Suppressor macrophage treated with lipopolysaccharide for 1 hour (primary cell): Measurements from ENCODE around the gene SMC1B.
"Not testable (repeated sequence)": the region's sequence is repeated elsewhere in the genome, so short reads cannot be mapped to it uniquely, and the experiment has no call there.

Experiments used
- DNase-seq, 3 donors: peaks; one replicate each; pipeline ENCODE4 v3.0.0-alpha.2; 2020 to 2022

The SMC1B gene

DNA sequence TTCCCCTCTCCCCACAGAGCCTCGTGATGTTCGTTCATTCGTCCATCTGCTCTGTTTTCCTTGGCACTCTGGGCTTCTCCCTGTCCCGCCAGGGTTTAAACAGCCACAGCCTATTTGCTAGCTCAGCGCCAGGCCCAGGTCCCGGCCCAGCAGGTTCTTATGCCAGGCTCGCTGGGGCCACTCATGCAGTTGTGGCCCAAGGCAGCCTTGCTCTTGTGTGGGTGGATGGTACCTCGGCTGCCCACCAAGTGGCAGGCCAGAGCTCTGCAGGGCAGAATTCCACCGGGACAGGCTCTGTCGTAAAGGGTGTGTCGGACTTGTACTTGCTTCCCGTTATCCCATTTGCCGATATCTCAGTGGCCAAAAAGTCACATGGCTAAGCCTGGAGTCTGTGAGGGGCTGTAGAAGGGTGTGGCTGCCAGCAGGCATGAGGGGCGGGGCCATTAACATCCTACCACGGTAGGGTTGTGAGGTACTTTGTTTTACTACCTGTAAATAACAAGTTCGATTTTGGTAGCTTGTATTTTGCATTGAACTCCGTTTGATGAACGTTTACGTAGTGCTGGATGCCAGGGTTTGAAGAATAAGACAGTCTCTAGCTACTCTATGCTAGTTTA lies 95.7 kb downstream of the SMC1B start:
- DNase-seq: no peak

DNA sequence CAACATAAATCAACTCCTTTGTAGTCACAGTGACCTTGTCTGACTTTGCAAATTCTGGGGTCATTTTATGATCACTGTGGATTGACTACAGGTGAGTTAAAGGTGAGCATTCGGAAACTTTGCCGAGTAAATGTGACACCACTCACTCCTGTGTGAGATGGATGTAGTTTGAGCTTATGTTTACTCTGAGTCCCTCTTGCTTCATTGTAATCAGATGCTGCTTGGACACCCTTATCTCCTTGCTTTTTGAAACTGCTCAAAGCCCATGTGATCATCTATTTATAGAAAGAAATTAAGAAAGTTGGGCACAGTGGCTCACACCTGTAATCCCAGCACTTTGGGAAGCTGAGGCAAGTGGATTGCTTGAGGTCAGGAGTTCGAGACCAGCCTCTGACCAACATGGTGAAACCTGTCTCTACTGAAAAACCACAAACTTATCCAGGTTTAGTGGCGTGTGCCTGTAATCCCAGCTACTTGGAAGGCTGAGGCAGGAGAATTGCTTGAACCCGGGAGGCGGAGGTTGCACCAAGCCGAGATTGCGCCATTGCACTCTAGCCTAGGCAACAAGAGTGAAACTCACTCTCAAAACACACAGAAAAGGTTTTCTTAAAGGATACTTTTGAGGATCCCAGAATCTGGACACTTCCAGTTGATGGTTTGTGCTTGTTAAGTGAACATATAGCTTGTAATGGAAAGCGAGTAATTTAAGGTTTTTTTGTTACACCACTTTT lies 96.4 kb downstream of the SMC1B start:
- no peak for DNase-seq

DNA sequence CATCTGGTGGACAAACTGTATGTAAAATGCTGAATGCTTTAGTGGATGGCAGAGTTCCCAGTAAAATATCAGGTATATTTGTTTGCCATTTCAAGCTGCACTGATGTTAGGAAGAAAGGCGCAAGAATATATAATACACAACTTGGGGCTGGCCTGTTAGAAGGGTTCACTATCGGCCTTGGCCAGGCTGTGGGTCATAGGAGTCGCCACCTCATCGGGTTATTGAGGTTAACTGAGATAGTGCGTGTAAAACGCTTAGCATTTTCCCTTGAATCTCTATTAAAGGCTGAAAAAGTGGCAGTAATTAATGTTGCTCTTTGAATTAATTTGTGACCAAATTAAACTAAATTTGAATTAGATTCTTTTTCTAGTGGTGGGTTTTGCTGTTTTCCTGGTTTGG lies 98.6 kb downstream of the SMC1B start:
- no peak for DNase-seq

DNA sequence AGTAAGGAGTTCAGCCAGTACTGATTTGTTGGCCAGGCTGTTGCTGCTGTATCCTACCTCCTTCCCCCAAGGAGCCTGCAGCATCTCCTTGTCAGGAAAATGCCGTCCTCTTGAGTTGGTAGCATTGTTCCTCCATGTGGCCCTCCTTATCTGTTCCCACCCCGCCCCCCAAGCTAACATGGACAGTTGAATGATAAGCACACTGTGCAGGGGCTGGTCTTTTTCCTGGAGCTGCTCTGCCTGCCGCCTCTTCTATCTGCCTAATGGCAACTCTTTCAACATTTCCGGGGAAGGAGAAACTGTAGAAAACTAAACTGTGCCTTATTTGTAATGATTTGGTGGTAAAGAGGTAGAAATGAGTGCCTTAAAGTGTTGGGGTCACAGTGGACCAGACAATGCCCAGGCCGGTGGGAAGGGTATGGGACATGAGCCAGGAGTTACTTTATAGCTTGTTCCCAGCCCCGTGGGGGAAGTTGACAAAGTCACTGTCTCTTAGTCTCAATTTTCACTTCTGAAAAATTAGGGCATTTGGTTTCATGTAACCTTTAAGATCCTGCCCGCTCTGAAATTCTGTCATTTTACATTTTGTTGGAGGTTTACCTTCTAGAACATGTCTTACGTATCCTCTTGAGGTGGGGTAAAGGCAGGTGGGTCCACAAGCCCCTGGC lies 99.2 kb downstream of the SMC1B start:
- DNase-seq: no peak

DNA sequence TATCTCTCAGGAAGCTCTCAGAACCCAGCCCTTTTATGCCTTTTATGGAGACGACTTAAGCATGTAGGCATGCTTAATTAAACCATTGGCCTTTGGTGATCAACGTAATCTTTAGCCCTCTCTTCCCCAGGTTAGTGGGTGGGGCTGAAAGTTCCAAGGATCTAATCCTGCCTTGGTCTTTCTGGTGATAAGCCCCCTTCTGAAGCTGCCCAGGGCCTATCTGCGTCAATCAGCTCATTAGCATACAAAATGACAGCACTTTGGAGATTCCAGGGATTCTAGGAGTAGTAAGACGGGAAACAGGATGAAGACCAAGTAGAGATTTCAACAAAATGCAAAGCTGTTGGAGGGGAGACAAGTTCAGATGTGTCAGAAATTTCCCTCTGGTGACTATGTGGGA lies 100.5 kb downstream of the SMC1B start:
- DNase-seq: no peak

DNA sequence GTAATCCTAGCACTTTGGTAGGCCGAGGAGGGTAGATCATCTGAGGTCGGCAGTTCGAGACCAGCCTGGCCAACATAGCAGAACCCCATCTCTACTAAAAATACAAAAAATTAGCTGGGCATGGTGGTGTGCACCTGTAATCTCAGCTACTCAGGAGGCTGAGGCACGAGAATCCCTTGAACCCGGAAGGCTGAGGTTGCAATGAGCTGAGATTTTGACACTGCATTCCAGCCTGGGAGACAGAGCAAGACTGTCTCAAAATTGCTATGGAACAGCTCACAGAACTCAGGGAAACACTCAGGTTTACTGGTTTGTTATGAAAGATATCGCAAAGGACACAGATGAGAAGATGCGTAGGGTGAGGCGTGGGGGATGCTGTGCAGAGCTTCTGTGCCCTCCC lies 101.0 kb downstream of the SMC1B start:
- DNase-seq: no peak

DNA sequence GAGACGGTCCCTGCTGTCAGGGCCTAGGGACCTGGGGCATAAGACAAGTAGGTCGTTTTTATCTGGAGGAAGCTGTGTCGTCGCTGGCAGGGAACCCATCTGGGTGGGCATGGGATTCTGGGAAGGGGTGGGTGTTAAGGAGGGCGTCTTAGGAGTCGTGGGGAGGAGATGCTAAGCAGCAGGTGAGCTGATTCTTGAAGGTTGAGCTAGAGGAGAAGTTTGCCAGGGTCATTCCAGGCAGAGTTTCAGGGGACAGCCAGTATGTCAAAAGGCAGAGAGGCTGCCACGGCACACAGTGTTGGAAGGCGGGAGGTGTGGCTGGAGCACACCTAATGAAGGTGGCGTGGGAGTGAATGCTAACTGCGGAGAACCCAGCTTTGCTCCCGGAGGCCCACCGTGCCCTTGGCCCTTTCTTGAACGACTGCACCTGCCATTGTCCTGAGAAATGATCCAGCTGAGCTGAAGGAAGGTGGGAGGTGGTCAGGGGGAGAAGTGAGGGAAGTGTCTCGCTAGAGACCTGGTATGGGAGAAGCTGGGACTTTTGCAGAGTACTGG lies 102.3 kb downstream of the SMC1B start:
- DNase-seq: no peak

DNA sequence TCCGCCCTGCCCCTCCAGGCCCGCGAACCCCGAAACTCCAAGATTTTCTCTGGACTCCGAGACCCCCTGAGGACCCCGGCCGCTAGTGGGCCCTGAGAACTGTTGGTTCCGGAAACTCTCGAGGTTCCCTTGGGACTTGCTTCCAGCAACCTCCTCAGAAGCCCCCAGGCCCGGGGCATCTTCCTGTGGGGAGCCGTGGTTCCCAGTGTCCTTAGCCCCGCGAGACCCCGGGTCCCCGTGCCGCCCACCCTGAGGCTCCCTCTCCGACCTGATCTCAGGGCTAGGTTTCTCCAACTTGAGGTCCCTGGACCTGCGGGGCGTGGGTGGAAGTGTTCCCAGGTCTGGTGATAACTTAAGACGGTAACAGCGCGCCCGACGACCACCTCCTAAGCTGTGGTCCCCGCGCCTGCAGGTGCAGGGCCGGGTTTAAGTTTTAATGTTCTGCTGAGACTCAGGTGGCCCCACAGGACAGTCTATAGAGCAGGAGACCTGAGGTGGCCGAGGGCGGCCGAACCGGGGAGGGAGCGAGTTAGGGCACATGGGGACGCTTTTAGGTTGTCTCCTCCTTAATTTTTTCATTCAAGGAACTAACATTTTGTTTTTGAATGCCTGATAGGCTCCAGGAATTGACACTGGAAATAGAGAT lies 102.9 kb downstream of the SMC1B start:
- peak in 1 of 3 donors; percentile 24 for DNase-seq

DNA sequence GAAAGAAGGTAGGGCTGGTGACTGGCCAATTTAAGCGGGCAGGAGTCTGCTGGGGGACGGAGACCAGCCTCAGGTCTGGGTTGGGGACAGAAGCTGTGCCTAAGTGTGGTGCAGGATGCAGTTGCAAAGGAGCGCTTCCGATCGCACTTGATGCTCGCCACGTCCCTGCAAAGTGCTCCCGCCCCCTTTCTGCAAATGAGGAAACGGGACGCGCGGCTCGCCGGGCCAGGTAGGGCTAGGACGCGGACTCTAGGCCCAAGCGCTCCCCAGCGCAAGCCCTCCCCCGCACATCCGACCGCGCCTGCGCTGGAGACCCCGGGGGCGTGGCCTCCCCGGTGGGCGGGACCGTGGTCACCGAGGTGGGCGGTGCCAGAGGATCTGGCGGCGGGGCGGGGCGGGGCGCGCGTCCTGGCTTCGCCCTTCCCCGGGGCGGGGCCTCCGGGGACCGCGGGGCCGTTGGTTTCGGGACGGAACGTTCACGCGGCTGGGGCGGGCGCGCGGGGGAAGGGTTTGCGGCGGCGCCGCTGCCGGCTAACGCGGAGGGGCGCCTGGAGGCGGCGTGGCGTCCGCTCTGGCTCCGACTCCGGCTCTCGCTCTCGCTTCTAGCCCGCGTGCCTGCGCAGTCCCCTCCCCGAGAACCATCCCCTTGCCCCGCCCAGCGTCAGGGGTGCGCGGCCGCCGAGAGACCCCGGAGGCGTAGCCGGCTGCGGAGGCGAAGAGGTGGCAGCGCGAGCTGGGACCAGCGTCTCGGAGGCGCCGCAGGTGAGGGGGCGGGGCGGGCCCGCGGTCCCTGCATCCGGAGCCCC lies 103.8 kb downstream of the SMC1B start, which contains the start of gene FAM118A:
Gene FAM118A, plus strand, starts transcription at position 513 of the 806 bp plus-strand sequence. CDS start 12,446 bp downstream, outside the sequence.
- peak; percentile 93 to 99 (median 95) for DNase-seq

DNA sequence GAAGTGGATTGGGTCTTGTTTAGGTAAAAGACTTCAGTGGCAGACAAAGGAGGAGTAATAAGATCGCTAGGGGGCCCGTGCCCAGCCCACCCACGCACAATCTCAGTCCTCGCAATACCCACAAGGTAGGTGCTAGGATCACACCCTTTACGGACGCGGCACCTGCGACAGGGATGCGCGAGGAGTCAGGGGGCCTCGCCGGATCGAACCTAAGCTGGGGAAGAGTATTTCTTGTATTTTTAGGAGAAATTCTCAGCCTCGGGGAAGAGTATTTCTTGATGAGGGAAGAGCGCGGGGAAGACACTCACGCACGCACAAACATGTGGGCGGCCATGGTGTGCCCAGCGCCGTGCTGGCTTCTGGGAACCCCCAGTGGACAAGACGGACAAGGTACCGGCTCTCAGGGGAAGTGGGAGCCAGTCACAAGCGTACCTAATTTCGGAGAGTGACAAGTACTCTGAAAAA lies 104.4 kb downstream of the SMC1B start:
- DNase-seq: peak in 2 of 3 donors; percentile 51 to 54

DNA sequence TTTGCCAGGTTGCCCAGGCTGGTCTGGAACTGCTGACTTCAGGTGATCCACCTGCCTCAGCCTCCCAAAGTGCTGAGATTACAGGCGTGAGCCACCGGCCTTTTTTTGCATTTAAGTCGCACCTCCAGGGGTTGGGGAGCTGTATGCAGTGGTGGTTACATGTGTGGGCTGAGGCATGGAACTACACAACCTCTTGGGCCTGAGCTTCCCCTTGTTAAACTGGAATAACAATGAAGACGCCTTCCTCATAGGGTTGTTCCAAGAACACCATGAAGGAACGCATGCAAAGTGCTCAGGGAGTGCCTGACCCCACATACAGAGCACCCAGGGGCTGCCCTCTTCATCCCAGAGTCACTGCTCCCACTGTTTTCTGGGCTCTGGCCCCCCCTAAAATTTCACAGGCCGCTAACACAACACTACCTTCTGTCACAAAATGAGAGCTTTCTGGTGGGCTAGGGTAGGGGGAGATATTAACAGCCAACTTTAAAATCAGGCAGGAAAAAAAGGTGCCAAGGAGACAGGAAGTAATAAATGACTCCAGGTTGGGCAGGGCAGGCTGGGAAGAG lies 104.9 kb downstream of the SMC1B start:
- peak in 1 of 3 donors; percentile 18 for DNase-seq

DNA sequence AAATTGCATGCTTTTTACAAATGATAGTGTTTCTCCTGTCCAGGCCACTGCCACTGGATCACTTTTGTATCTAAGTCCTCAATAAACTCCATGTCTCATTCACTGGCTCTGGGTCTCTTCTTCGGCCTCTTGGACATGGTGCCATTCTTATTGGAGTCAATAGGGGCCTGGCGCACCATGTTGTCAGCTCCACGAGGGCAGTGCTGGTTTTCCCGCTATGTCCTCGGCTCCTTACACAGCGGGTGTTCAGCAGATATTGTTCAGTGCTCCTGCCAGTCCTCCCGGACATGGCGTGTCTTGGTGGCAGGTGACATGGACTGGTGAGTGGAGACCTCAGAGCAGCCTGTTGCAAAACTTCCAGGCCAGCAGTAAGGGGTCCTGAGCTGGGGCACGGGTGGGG lies 107.3 kb downstream of the SMC1B start:
- DNase-seq: no peak

DNA sequence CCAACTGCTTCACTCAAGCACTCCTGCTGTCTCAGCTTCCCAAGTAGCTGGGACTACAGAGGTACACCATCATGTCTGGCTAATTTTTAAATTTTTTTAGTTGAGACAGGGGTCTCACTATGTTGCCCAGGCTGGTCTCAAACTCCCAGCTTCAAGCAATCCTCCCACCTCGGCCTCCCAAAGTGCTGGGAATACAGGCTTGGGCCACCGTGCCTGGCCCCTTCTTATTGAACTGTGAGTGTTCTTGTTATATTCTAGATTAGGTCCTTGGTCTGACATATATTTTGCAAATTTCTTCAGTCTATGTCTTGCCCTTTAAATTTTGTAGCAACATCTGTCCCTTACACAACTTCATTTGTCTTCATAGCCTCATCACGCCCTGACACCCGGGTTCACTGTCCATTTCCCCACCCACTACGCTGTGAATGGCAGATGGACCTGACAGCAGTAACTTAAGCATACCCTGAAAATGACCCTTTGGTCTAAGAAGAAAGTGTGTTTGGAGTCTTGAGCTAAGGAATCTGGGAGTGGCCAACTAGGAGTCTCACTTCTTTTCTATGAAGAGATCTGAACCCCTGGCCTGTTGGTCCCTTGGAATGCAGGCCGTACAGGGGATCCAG lies 107.8 kb downstream of the SMC1B start:
- DNase-seq: no peak

DNA sequence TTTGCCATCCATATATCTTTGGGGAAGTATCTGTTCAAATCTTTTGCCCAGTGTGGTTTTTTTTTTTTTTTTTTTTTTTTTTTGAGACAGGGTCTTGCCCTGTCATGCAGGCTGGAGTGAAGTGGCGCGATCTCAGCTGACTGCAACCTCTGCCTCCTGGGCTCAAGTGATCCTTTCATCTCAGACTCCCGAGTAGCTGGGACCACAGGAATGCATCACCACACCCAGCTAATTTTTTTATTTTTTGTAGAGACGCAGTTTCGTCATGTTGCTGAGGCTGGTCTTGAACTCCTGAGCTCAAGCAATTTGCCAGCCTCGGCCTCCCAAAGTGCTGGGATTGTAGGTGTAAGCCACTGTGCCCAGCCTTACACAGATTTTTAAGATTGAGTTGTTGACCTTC lies 108.4 kb downstream of the SMC1B start:
- no peak for DNase-seq

DNA sequence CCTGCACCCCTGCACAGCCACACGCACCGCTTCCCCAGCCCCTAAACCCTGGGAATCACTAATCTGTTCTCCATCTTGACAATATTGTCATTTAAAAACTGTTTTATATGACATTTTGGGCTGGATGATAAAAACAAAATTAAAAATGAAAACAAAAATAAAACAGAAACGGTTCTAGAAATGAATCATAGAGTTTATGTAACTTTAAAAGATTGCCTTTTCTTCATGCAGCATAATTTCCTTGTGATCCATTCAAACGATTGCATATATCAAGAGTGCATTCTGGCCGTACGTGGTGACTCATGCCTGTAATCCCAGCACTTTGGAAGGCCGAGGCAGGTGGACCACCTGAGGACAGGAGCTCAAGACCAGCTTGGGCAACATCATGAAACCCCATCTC lies 110.2 kb downstream of the SMC1B start:
- peak; percentile 20 to 63 (median 54) for DNase-seq

DNA sequence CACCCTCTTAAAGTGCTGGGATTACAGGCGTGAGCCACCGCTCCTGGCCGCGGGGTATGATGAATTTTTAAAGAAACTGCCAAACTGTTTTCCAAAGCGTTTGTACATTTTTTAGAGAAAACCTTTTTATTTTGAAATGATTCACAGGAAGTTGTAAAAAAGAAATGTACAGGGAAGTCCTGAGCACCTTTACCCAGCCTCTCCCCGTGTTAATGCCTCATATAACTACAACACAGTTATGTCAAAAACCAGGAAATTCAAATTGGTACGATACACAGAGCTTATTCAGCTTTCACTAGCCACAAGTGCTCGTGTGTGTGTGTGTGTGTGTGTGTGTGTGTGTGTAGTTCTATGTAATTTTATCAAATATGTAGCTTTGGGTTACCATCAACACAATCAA lies 110.6 kb downstream of the SMC1B start:
- peak in 1 of 3 donors; percentile 12 for DNase-seq

DNA sequence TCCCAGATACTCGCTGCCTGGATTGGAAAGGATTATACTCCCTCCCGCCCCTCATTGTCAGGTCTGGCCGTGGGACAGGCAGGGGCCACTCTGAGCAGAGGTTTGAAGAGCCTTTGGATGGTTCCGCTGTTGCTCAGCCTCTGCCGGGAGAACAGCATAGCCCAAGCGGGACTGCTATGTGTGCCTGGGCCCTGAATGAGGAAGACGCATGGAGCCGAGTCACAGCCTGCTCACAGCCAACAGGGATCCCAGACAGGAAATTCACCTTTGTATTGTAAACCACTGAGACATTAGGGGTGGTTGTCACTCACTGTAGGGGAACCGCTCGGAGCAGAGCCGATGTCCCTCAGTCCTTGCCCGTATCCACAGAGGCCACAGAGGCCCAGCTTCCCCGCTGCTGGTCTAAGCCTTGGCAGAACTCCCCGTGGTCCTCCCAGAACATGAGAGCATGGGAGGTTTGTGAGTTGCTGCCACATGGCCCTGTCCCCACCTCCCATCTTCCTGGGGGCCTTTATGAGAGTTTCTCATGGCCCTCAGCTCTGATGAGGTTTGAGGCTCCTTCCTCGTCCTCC lies 114.4 kb downstream of the SMC1B start:
- DNase-seq: no peak

DNA sequence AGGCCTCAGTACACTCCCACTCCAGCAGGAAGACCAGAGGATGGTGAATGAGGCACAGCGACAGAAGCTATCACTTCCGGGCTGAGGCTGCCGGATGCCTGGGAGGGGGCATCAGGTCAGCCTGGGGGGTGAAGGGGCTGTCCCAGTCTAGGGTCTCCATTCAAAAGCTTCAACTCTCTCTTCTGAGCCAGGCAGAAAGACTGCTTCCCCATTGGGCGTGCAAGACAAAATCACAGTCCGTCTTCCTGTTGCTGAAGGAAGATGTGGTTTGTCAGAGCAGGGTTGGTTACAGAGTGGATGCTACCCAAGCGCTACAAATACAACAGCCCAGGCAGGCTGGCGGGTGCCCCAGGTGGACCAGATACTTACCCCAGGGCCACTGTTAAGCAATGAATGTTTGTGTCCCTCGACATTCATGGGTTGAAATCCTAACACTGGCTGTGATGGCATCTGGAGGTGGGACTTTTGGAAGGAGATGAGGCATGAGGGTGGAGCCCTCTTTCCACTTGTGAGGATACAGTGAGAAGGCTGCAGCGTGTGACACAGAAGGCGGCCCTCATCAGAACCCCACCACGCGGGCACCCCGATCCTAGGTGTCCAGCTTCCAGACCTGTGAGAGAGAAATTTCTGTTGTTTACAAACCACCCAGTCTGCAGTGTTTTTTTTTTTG lies 116.6 kb downstream of the SMC1B start:
- DNase-seq: peak in 1 of 3 donors; percentile 22

DNA sequence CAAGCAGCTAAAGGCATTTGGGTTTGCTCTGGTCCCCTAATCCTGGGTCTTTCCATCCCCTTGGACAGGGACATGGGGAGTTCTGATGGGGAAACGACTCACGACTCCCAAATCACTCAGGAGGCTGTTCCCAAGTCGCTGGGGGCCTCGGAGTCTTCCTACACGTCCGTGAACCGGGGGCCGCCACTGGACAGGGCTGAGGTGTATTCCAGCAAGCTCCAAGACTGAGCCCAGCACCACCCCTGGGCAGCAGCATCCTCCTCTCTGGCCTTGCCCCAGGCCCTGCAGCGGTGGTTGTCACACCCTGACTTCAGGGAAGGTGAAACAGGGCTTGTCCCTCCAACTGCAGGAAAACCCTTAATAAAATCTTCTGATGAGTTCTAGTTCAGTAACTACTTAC lies 117.9 kb downstream of the SMC1B start:
- no peak for DNase-seq

DNA sequence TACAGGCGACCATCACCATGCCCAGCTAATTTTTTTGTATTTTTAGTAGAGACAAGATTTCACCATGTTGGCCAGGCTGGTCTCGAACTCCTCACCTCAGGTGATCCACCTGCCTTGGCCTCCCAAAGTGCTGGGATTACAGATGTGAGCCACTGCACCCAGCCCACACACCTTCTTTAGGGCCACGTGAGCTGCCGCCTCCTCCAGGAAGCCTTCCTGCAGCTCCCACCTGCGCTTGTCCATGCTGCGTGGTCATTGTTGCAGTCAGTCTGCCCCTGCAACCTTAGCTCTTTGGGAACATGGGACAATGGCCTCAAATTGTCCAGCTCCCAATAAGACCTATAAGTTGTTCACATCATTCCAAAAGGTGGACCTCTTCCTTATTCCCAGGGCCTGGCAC lies 118.4 kb downstream of the SMC1B start:
- DNase-seq: not testable (repeated sequence)
